GM12878 (cell line): ENCODE results near the gene C2orf66. TPM values are rescaled to one million over a fixed set of nuclear protein-coding genes. Genes with fewer than 3 reads are reported as not detected.

Experiments used
- ATAC-seq: fragments of 200-7000 bp; cut with Tn5 transposase; 3 replicates; pipeline ENCODE4 v1.9.1; 2020; ENCODE audit warnings: mild to moderate bottlenecking, moderate library complexity
- BruUV-seq: library from RNA; stranded (reverse); fragments of 400-500 nt; replicated peaks from 2 replicates; lab custom pipeline; 2021; lab: Mats Ljungman, UMichigan
- CTCF ChIA-PET: fragments of 300-600 bp; sonication (Branson Sonifier 250); formaldehyde crosslinking; extraction: SDS; loops from one replicate; lab custom pipeline; 2021; ENCODE audit warnings: inconsistent platforms; lab: Yijun Ruan, JAX
- POLR2A ChIA-PET: fragments of 350-600 bp; formaldehyde crosslinking; extraction: SDS; loops from one replicate; lab custom pipeline; 2021; ENCODE audit warnings: inconsistent platforms; lab: Charles Lee
- RAD21 ChIA-PET: fragments of 300-600 bp; sonication (Branson Sonifier 250); formaldehyde crosslinking; loops from one replicate; lab custom pipeline; 2023; ENCODE audit warnings: antibody characterized with exemption; ENCODE audit not compliant: unreplicated experiment; lab: Charles Lee
- SMC1A ChIA-PET: fragments of 300-600 bp; sonication (Branson Sonifier 250); formaldehyde crosslinking; loops from one replicate; lab custom pipeline; 2023; ENCODE audit not compliant: unreplicated experiment, uncharacterized antibody; lab: Charles Lee
- DNase-seq: peaks from one replicate; pipeline ENCODE4 v3.0.0-alpha.2; 2011; ENCODE audit warnings: low read depth, low spot score
- FAIRE-seq: peaks from 3 replicates; lab custom pipeline; 2011; peaks lifted over from hg19 to GRCh38; lab: Jason Lieb, UNC
- H2AFZ ChIP-seq: 2 replicates; pipeline ENCODE4 v1.6.0; 2011; ENCODE audit warnings: low read depth, low read length, control low read depth; ENCODE audit not compliant: control insufficient read depth
- H3K27ac ChIP-seq: 2 replicates; pipeline ENCODE4 v1.5.1; 2011; ENCODE audit warnings: control low read depth; ENCODE audit not compliant: control insufficient read depth, insufficient read depth
- H3K27me3 ChIP-seq, 2 experiments: replicated peaks in 1 of 2; 2 replicates each; pipeline versions ENCODE4 v1.6.0 to v1.6.1; 2011; ENCODE audit warnings: low read length in 1 of 2; ENCODE audit not compliant: control insufficient read depth in 2 of 2, insufficient read depth in 2 of 2
- H3K36me3 ChIP-seq, 2 experiments: 2 replicates each; pipeline ENCODE4 v1.5.1; 2011; ENCODE audit warnings: low read length in 1 of 2; ENCODE audit not compliant: control insufficient read depth in 2 of 2, insufficient read depth in 2 of 2
- H3K4me1 ChIP-seq: 2 replicates; pipeline ENCODE4 v1.6.1; 2011; ENCODE audit warnings: mild to moderate bottlenecking, low read length, moderate library complexity, mixed read lengths; ENCODE audit not compliant: control insufficient read depth, insufficient read depth
- H3K4me2 ChIP-seq: 2 replicates; pipeline ENCODE4 v1.6.0; 2011; ENCODE audit warnings: control low read depth; ENCODE audit not compliant: control insufficient read depth, insufficient read depth
- H3K4me3 ChIP-seq: fragments of 200-600 bp; sonication (generic); 2 replicates; pipeline ENCODE4 v1.5.1; 2016
- H3K79me2 ChIP-seq: 2 replicates; pipeline ENCODE4 v1.6.0; 2011; ENCODE audit warnings: low read length; ENCODE audit not compliant: control insufficient read depth, insufficient read depth
- H3K9ac ChIP-seq: 2 replicates; pipeline ENCODE4 v1.8.0; 2011; ENCODE audit warnings: low read length, control low read depth, mixed read lengths; ENCODE audit not compliant: control insufficient read depth, insufficient read depth
- H3K9me3 ChIP-seq: replicated peaks from 3 replicates; pipeline ENCODE4 v1.5.1; 2011; ENCODE audit warnings: mild to moderate bottlenecking, low read length; ENCODE audit not compliant: control insufficient read depth, insufficient read depth
- H4K20me1 ChIP-seq: 2 replicates; pipeline ENCODE4 v1.6.0; 2011; ENCODE audit not compliant: control insufficient read depth, insufficient read depth
- IRF3 ChIP-seq: fragments of 450-650 bp; IDR thresholded peaks from 2 replicates; pipeline ENCODE4 v1.6.1; 2014; ENCODE audit warnings: mild to moderate bottlenecking
- MEF2B ChIP-seq: fragments of 450-650 bp; IDR thresholded peaks from 2 replicates; pipeline ENCODE4 v1.6.1; 2018; ENCODE audit warnings: mild to moderate bottlenecking, moderate library complexity; ENCODE audit not compliant: partially characterized antibody, poor library complexity, severe bottlenecking
- NFYA ChIP-seq: IDR thresholded peaks from 2 replicates; pipeline ENCODE4 v1.6.1; 2011; ENCODE audit warnings: low read depth, mild to moderate bottlenecking, low read length, improper control_type of control experiment, borderline replicate concordance
- NKRF ChIP-seq: fragments of 450-650 bp; conservative IDR thresholded peaks from 2 replicates; pipeline ENCODE4 v1.6.1; 2017; ENCODE audit warnings: mild to moderate bottlenecking, moderate library complexity
- PML ChIP-seq: IDR thresholded peaks from 2 replicates; pipeline ENCODE4 v1.6.1; 2012; ENCODE audit warnings: low read length, inconsistent platforms
- RBBP5 ChIP-seq: fragments of 200-600 bp; sonication (generic); conservative IDR thresholded peaks from 2 replicates; pipeline ENCODE4 v1.6.1; 2016
- TCF12 ChIP-seq: IDR thresholded peaks from 2 replicates; pipeline ENCODE4 v1.6.1; 2011; ENCODE audit warnings: low read depth, mild to moderate bottlenecking, low read length
- WRNIP1 ChIP-seq: IDR thresholded peaks from 2 replicates; pipeline ENCODE4 v1.6.1; 2011; ENCODE audit warnings: low read depth, low read length, improper control_type of control experiment, borderline replicate concordance
- WGBS: methylation state at CpG from one replicate; pipeline ENCODE4 v1.1.6; 2016; ENCODE audit warnings: low lambda C conversion rate; ENCODE audit not compliant: insufficient replicate concordance, insufficient coverage; ENCODE audit errors: missing lambda C conversion rate; 5-methylcytosine and 5-hydroxymethylcytosine counted together
- in situ Hi-C: fragments of 300-500 bp; cut with MboI; formaldehyde crosslinking; loops from 9 replicates; pipeline ENCODE4 v1.14.3; 2018; ENCODE audit warnings: mixed read lengths
- intact Hi-C: fragments of 100-400 bp; cut with micrococcal nuclease; formaldehyde crosslinking; loops from one replicate; pipeline ENCODE4 v1.14.2; 2022; ENCODE audit not compliant: unreplicated experiment
- polyA plus RNA-seq, 11 experiments: library from polyadenylated mRNA; depleted of rRNA in 4 of 11; unstranded in 6 of 11; stranded (reverse) in 5 of 11; fragments of >200 nt; fragmentation: Nextera tagmentation in 4 of 11; fragmentation: Illumina TruSeq in 1 of 11; extraction: Ambion mirVana in 4 of 11; extraction: Trizol in 1 of 11; gene quantifications; 1 replicate in 1 of 11; 2 replicates in 10 of 11; pipeline versions ENCODE4 v1.2.1 to v1.2.3, GENCODE V29; 2011 to 2016; ENCODE audit warnings: inconsistent platforms in 2 of 11, missing spikeins in 2 of 11, low read depth in 1 of 11
- total RNA-seq, 4 experiments: library from RNA; depleted of rRNA in 3 of 4; stranded (reverse); fragments of >200 nt in 3 of 4; fragmentation: Illumina TruSeq in 1 of 4; extraction: Trizol in 1 of 4; gene quantifications; 2 replicates each; pipeline versions ENCODE4 v1.2.1 to v1.2.3, GENCODE V29; 2013 to 2021

The C2orf66 gene
- total and polyA plus RNA-seq, 10 of the 15 experiments (the other 5 are each of a cell fraction or from before 2014, with no cell fraction given): 0.04 to 0.10 (median 0.07) TPM; not detected in 7

- H3K4me2 ChIP-seq: no peak overlapping the region
- H3K9ac ChIP-seq: no peak overlapping the region
- SMC1A ChIA-PET: interaction anchor here (0.8 kb wide), 1 partner anchor 100 kb away, joined by 3 read pairs; no protein-coding TSS in a partner anchor
- H3K4me1 ChIP-seq: no peaks in the 10 kb centered on the region
- H3K4me3 ChIP-seq: no peak overlapping the region
- H3K79me2 ChIP-seq: no peaks in the 10 kb centered on the region
- no peaks in the 10 kb centered on the region for H3K27me3 ChIP-seq
- no peak for DNase-seq
- no peaks in the 10 kb centered on the region; a peak in 1 of 4 replicates for H3K36me3 ChIP-seq
- RAD21 ChIA-PET: no interaction called here
- no TSS peak for BruUV-seq
- ATAC-seq: no peak
- in situ Hi-C loops (no loop called here), intact Hi-C loops (no loop called here)
- no peak overlapping the region for H3K27ac ChIP-seq
- H3K9me3 ChIP-seq: no peaks in the 10 kb centered on the region
- no peak overlapping the region for H2AFZ ChIP-seq
- 96% methylated on average over 2 of the region's 2 CpGs for WGBS
- H4K20me1 ChIP-seq: no peaks in the 10 kb centered on the region
- CTCF ChIA-PET: no interaction called here
- POLR2A ChIA-PET: no interaction called here
- TF ChIP-seq NKRF (no peak), NFYA (no peak), WRNIP1 (no peak), RBBP5 (no peak), PML (no peak), IRF3 (no peak), TCF12 (no peak), MEF2B (no peak)
- FAIRE-seq: no peak
Observed at GRCh38 chr2:196839574-196839973, 30.4 kb upstream of the C2orf66 start.
